CD4-positive, alpha-beta T cell treated with Interleukin-6 for 4 hours (primary cell): ENCODE data around the gene UCMA.
A peak's percentile ranks its signal among the peaks of the same experiment; 100 is the strongest.

ENCODE experiments used
- DNase-seq: peaks from one replicate; pipeline ENCODE4 v3.0.0-alpha.2; 2020; ENCODE audit warnings: mixed read lengths

UCMA gene

GRCh38 chr10:13231808-13232207, 2.4 kb downstream of the UCMA start:
- DNase-seq, result no peak

- DNase-seq, result no peak
These were observed 3.0 kb downstream of the UCMA start for GRCh38 chr10:13231190-13231589.

- no peak for DNase-seq
These were observed 7.1 kb downstream of the UCMA start for GRCh38 chr10:13227031-13227430.

DNA sequence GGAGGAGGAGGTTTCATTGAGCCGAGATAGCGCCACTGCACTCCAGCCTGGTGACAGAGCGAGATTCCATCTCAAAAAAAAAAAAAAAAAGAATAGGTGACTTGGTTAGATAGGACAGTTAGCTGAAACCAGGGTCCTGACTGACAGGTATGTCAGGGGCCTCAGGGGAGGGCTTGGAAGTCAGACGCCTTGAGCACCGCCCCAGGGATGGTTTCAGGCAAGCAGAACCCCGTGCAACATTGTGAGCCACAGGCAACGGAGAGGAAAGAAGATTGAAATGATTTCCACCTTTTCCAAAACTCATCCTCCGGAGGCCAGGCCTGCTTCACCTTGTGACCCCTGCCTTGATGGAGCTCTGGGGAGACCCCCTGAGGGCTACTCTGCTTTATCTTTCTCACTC, 8.6 kb downstream of the UCMA start:
- no peak for DNase-seq

DNA sequence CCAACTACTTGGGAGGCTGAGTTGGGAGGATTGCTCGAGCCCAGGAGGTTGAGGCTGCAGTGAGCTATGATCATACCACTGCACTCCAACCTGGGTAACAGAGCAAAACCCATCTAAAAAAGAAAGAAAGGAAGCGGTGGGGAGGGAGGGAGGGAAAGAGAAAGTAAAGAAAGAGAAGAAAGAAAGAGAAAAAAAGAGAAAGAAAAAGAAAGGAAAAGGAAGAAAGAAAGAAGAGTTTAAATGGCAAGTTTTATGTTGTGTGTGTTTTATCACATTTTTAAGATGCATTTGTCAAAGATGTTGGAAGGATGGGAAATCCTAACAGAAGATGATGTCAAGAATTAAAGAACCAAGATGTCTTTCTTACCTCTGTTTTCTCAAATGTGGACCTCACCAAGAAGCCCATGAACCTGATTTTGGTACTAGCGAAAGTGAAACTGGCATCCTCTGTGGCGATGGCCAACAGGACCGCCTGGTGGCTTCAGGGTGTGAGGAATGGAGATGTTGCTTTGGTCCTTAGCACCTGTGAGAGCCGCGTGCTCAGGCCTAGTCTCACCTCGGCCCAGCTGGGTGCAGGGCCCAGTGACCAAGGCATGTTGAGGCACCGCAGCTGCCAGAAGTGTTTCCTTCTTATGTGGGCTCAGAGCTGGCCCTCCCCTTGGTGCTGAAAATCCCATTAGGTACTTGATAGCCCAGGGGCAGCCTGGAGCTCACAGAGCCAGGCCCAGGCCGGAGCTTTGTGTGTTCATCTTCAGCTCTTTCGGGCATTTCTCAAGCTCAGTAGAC, 9.8 kb downstream of the UCMA start:
- no peak for DNase-seq

- no peak for DNase-seq
These were observed 10.9 kb downstream of the UCMA start for GRCh38 chr10:13223241-13223640.

- no peak for DNase-seq
These were observed 11.6 kb downstream of the UCMA start for GRCh38 chr10:13222566-13222965.

DNA sequence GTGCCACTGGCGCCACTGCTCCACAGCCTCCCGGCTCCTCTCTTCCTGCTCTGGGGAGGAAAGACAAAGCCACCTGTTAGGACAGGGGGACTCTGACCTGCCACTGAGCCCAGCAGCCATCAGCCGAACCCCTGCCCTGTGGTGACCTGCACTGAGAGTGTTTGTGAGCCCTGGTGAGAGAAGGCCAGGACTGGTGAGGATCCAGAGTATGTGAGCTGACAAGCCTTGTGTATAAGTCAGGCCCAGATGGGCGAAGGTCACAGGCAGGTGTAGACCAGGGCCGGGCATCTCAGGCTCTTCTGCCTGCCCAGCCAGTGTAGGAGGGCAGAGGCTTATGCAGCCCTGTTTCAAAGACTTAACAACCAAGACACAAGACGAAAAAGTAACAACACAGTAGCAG, 12.0 kb downstream of the UCMA start:
- DNase-seq, result no peak

- no peak for DNase-seq
These were observed 12.6 kb downstream of the UCMA start for GRCh38 chr10:13221572-13221971.

- no peak for DNase-seq
These were observed 14.2 kb downstream of the UCMA start for GRCh38 chr10:13219685-13220670.

DNA sequence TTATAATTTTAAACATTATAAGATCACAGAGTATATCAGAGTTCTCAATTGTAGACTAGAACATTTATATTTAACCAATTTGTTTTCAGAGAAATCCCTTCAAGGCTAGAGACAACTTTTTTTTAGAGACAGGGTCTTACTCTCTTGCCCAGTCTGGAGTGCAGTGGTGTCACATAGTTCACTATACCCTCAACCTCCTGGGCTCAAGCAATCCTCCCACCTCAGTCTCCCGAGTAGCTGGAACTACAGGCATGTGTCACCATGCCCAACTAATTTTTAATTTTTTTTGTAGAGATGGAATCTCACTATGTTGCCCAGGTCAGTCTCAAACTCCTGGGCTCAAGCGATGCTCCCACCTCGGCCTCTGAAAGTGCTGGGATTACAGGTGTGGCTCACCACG, 15.3 kb downstream of the UCMA start:
- no peak for DNase-seq

DNA sequence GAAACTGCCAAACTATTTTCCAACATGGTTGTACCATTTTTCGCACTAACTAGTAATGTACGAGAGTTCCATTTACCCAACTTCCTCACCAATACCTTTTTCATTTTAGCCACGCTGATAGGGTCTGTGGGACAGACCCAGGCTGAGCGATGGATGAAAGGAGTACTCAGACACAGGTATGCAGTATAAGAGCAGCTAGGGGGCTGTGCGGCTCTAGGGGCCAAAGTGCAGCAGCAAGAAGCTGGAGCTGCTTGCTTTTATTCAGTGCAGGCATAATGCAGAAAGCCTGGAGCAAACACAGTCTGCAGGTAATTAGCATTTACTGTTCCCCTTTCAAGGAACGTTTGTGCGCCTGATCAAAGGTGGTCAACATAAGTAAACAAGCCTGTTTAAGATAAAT, 21.0 kb downstream of the UCMA start:
- no peak for DNase-seq

GRCh38 chr10:13206546-13207443, 27.4 kb downstream of the UCMA start:
- peak; percentile 9 for DNase-seq

- no peak for DNase-seq
These were observed 28.1 kb downstream of the UCMA start for GRCh38 chr10:13206091-13206490.

- DNase-seq, result no peak
These were observed 33.0 kb downstream of the UCMA start for GRCh38 chr10:13201132-13201531.

DNA sequence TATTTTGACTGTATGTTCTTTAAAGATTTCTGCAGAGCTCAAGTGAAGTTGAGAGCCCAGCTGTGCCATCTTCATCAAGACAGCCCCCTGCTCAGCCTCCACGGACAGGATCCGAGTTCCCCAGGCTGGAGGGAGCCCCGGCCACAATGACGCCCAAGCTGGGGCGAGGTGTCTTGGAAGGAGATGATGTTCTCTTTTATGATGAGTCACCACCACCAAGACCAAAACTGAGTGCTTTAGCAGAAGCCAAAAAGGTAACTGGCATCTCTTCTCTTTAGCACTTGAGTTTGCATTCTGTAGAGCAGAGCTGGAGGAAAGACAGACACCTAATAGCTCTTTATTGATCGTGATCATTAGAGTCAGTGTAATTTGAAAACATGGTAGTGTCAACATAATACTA, 39.2 kb downstream of the UCMA start:
- DNase-seq, result no peak

DNA sequence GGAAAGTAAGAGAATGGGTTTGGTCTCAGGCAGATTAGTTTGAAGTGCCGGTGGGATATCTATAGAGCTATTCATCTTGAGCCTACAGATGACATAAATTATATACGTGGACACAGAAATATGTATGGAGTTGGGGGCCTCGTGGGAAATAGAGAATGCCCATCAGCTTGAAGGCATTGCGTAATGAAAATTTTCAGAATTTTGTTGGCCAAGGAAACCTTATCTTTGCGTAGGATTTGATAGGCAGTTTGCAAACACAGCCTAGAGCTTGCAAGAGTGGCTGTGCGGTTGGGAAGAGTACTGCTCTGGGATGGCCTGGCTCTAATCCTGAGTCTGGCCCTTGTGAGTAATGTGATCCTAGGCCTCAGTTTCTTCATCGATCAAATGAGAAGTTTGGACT, 40.5 kb downstream of the UCMA start:
- no peak for DNase-seq

- no peak for DNase-seq
These were observed 42.8 kb downstream of the UCMA start for GRCh38 chr10:13191362-13191761.

DNA sequence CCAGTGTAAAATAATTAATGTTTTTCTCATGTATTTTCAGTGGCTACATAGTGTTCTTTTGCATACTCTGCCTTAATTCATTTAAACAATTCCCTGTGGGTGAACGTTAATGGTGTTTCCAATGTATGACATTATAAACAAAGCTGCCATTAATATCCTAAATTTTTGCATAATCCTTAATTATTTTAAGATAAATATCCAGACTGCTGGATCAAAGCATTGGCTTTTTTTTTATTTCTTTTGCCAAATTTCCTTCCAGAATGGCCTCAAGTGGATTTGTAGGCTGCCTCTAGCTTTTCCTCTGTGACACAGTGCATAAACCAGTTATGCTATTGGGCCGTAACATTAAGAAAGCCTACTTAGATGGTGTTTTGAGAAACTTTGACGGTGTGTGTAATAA, 43.4 kb downstream of the UCMA start:
- DNase-seq, result no peak

GRCh38 chr10:13189961-13190360, 44.2 kb downstream of the UCMA start:
- DNase-seq, result no peak

DNA sequence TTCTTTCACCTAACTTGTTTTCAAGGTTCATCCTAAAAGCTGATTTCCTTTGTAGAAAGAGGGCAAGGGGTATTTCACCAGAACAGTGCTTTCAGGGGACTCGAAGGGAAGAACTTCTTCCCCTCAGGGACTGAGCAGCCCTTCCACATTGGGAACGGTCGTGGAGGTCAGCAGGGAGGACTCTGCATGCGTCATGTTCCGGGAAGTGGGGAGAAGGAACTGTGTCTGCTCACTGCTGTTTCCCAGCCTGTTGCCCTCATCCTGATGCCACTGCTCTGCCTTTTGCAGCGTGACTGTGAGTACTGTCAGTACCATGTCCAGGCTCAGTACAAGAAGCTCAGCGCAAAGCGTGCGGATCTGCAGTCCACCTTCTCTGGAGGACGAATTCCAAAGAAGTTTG, 45.6 kb downstream of the UCMA start:
- no peak for DNase-seq

- DNase-seq, result no peak
These were observed 47.0 kb downstream of the UCMA start for GRCh38 chr10:13187135-13187534.
